Mucosa of descending colon (tissue), 3 donors: ENCODE measurements around the gene ZBTB7C. TPM values are rescaled to one million over a fixed set of nuclear protein-coding genes. Genes with fewer than 3 reads are reported as not detected.

Experiments used
- ATAC-seq: fragments of 200-7000 bp; cut with Tn5 transposase; one replicate; pipeline ENCODE4 v1.9.1; 2020; ENCODE audit warnings: mild to moderate bottlenecking, moderate library complexity
- DNase-seq, 3 donors: peaks; one replicate each; pipeline ENCODE4 v3.0.0-alpha.2; 2020
- H3K36me3 ChIP-seq: fragments of 200-600 bp; one replicate; pipeline ENCODE4 v1.8.0; 2021; ENCODE audit warnings: low read depth, mild to moderate bottlenecking
- H3K4me1 ChIP-seq: fragments of 200-600 bp; one replicate; pipeline ENCODE4 v1.8.0; 2021; ENCODE audit warnings: low read depth, mild to moderate bottlenecking
- H3K4me3 ChIP-seq: fragments of 200-600 bp; one replicate; pipeline ENCODE4 v1.8.0; 2021; ENCODE audit warnings: mild to moderate bottlenecking
- H3K9me3 ChIP-seq: fragments of 200-600 bp; one replicate; pipeline ENCODE4 v1.8.0; 2021; ENCODE audit warnings: mild to moderate bottlenecking
- intact Hi-C, 2 donors: fragments of 100-400 bp; cut with DNase I in 1 of 2; cut with micrococcal nuclease in 1 of 2; formaldehyde crosslinking; loops; one replicate each; pipeline versions ENCODE4 v1.11.0 to v1.11.1; 2022; cut with DNase I, micrococcal nuclease
- total RNA-seq, 3 donors: library from RNA; stranded (reverse); fragmentation: NEBNext Ultra II Directional in 2 of 3; extraction: Animal tissue kit (Norgen Biotek cat#: 25700) in 2 of 3; gene quantifications; one replicate each; pipeline versions ENCODE4 v1.2.1 to v1.2.4, GENCODE V29; 2021 to 2023
- TF ChIP-seq, protein P1 (sequence below): fragments of 200-600 bp; IDR thresholded peaks from one replicate; pipeline ENCODE4 v1.8.0; 2022; ENCODE audit warnings: antibody characterized with exemption, mild to moderate bottlenecking
- donor health status: DM: no; HTN: no; CAD: no; lungs with moderate emphysema.
- donor health status: DM: no; HTN: no; CAD: no.
- donor health status: DM: no; HTN: yes; CAD: no.

Gene ZBTB7C
- total RNA-seq, 3 donors from 2014 or later = 20.8 to 56.6 (median 38.2) TPM

DNA sequence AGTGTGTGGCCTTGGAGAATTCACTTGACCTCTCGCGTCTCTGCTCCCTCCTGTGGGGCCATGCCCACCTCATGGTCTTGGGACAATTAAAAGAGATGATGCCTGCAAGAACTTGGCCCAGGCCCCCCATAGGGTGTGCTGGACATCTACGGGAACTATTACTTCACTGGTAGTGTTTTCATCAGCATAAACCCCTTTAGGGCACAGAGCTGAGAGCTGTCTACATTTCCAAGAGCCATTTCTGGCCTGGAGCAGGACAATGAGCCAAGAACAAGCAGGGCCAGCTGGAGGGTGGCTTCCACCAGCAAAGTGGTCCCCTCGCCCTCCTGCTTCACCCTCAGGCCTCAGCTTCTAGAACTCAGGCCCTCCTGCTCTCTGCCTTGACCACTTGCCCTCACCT lies 232.3 kb downstream of the ZBTB7C start:
- TF ChIP-seq, protein P1, sequence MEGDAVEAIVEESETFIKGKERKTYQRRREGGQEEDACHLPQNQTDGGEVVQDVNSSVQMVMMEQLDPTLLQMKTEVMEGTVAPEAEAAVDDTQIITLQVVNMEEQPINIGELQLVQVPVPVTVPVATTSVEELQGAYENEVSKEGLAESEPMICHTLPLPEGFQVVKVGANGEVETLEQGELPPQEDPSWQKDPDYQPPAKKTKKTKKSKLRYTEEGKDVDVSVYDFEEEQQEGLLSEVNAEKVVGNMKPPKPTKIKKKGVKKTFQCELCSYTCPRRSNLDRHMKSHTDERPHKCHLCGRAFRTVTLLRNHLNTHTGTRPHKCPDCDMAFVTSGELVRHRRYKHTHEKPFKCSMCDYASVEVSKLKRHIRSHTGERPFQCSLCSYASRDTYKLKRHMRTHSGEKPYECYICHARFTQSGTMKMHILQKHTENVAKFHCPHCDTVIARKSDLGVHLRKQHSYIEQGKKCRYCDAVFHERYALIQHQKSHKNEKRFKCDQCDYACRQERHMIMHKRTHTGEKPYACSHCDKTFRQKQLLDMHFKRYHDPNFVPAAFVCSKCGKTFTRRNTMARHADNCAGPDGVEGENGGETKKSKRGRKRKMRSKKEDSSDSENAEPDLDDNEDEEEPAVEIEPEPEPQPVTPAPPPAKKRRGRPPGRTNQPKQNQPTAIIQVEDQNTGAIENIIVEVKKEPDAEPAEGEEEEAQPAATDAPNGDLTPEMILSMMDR = no peak
- Histone ChIP-seq H3K9me3 (no peaks in the 10 kb centered on the region), H3K4me3 (no peak overlapping the region), H3K4me1 (no peaks in the 10 kb centered on the region), H3K36me3 (no peaks in the 10 kb centered on the region)
- ATAC-seq = no peak
- intact Hi-C loops = no loop called here
- no peak for DNase-seq

DNA sequence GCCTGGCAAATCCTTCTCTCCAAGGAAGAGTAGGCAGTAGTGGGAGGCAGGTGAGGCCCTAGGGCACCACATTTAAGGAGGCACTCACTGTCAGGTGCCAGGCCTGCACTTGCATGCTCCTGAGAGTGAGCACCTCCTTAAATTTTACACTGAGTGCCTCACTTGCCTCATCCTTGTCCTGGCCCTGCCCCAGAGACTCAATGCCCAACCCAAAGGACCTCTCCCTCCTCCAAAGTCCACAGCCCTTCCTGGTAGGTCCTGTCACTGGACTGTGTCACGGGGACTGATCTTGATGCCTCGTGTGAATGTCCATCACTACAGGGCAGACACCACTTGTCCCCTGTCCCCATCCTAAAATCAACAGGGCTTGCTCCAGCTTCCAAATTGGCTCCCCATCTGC lies 235.6 kb downstream of the ZBTB7C start:
- intact Hi-C loops = no loop called here
- ATAC-seq (peak; percentile 92), DNase-seq (peak in 1 of 3 donors; percentile 41)
- Histone ChIP-seq H3K4me3 (no peak overlapping the region), H3K36me3 (no peaks in the 10 kb centered on the region), H3K4me1 (peaks cover under 1% of the 10 kb centered on the region), H3K9me3 (no peaks in the 10 kb centered on the region)
- TF ChIP-seq, protein P1 = no peak

DNA sequence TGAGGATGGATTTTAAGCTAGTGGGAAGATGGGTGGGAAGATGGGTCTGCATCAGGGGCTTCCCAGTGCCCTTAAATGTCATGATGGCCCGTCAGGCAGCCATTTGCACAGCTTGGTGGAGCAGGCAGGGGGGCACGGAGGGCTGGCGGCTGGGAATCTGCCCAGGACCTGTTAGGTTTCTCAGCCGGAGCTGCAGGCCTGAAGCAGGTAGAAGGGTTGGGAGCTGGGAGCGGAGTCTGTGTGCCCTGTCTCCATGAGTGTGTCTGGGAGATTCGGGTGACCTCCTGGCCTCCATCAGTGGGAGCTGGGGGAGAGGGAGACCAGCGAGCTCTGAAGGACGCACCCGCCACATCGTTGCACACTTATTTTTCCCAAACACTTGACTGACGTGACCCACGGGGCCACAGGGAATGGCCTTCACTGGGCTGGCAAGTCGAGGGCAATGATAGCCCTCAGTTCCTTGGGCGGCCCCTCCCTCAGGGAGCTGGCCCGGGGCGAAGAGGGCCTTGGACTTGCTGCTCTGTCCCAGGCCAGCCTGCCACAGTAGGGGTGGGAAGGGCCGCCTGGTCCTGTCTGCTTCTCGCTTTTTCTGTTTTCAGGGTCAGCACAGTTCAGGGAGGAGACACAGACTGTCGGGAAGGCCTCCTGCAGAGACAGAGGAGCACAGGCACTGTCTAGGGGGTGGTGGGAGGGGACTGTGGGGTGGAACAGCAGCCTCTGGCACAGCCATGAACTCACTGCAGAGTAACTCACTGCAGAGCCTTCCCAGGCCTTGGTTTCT lies 236.8 kb downstream of the ZBTB7C start:
- DNase-seq = no peak
- ATAC-seq = no peak

DNA sequence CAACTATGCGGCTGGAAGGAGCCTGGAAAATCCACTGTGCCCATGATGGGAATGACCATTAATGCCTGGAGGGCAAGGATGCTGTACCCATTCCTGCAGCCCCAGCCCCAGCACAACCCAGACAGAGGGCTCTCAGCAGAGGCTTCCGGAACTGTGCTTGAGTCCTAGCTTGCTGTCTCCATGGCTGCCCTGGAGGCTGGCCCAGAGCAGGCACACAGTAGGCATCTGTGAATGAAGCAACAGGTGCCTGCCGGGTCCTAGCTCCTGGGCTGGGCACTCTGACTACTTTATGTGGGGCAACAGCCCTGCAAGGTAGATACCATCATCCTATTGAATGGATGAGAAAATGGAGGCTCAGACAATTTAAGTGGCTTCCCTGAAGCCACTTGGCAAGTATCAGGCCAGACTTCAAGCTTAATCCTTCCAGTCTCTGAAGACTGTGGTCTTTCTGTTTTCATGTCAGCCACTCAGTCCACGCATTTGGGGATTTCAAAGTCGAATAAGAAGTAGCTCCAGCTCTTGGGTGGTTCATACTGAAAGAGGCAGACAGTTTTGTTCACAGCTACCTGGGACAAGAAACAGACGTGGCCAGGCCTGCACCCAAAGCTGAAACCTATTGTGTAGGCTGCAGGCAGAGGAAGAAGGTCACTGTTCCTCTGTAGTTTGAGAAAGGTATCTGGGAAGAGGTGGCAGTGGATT lies 237.5 kb downstream of the ZBTB7C start:
- no peak for DNase-seq
- TF ChIP-seq, protein P1 = no peak
- H3K4me3 ChIP-seq = no peak overlapping the region
- H3K4me1 ChIP-seq = peaks cover 16% of the 10 kb centered on the region
- H3K9me3 ChIP-seq = no peaks in the 10 kb centered on the region
- no peak for ATAC-seq
- H3K36me3 ChIP-seq = no peaks in the 10 kb centered on the region
- intact Hi-C loops = no loop called here

More for the DNA sequence above, 236.8 kb downstream of the ZBTB7C start:
- Histone ChIP-seq H3K9me3 (no peaks in the 10 kb centered on the region), H3K4me1 (peaks cover 11% of the 10 kb centered on the region), H3K4me3 (no peak overlapping the region), H3K36me3 (no peaks in the 10 kb centered on the region)
- TF ChIP-seq, protein P1 = no peak
- intact Hi-C loops = no loop called here

DNA sequence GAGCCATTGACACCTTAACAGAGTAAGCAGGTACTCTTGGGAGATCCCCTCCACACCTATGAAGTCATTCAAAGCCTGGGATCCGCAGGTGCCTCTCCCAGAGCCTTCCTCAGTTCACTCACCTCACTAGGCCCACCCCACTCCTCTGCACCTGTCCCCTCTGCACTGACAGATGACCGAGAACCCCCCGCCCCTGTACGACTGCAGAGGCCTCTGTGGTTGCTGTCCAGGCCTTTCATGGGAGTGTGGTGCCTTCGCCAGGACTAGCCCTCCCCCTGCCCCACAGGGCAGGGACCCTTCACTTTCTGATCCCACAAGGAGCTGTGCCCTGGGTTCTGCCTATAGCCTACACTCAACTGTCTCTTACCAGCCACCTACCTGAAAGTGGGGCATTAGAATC lies 238.5 kb downstream of the ZBTB7C start:
- no peak for ATAC-seq
- peaks cover 25% of the 10 kb centered on the region for H3K4me1 ChIP-seq
- TF ChIP-seq, protein P1 = no peak

More for the DNA sequence above, 238.5 kb downstream of the ZBTB7C start:
- Histone ChIP-seq H3K4me3 (no peak overlapping the region), H3K9me3 (no peaks in the 10 kb centered on the region), H3K36me3 (no peaks in the 10 kb centered on the region)
- DNase-seq = no peak
- intact Hi-C loops = no loop called here
